Stomach (tissue), 4 donors: ENCODE measurements around the gene RIC8A.
"Not testable (repeated sequence)": the region's sequence is repeated elsewhere in the genome, so short reads cannot be mapped to it uniquely, and the experiment has no call there.

Experiments used
- EP300 ChIP-seq: sonication (generic); formaldehyde crosslinking; IDR thresholded peaks from one replicate; pipeline ENCODE4 v1.6.1; 2017; ENCODE audit warnings: antibody characterized with exemption
- TF ChIP-seq, protein P1 (sequence below), 7 experiments: fragments of 450-650 bp in 4 of 7; fragments of 200-600 bp in 3 of 7; sonication (generic) in 3 of 7; IDR thresholded peaks; one replicate each; pipeline ENCODE4 v1.5.1; 2016 to 2019; ENCODE audit warnings: antibody characterized with exemption in 7 of 7, control low read depth in 2 of 7, mild to moderate bottlenecking in 1 of 7

GRCh38 chr11:193481-193880, 14.0 kb upstream of the RIC8A start:
- TF ChIP-seq, protein P1, sequence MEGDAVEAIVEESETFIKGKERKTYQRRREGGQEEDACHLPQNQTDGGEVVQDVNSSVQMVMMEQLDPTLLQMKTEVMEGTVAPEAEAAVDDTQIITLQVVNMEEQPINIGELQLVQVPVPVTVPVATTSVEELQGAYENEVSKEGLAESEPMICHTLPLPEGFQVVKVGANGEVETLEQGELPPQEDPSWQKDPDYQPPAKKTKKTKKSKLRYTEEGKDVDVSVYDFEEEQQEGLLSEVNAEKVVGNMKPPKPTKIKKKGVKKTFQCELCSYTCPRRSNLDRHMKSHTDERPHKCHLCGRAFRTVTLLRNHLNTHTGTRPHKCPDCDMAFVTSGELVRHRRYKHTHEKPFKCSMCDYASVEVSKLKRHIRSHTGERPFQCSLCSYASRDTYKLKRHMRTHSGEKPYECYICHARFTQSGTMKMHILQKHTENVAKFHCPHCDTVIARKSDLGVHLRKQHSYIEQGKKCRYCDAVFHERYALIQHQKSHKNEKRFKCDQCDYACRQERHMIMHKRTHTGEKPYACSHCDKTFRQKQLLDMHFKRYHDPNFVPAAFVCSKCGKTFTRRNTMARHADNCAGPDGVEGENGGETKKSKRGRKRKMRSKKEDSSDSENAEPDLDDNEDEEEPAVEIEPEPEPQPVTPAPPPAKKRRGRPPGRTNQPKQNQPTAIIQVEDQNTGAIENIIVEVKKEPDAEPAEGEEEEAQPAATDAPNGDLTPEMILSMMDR (IDR thresholded peaks at IDR 0.05) = not testable (repeated sequence)
- TF ChIP-seq EP300 = not testable (repeated sequence)
